ENCODE measurements around the gene NBEAL2.

DNA sequence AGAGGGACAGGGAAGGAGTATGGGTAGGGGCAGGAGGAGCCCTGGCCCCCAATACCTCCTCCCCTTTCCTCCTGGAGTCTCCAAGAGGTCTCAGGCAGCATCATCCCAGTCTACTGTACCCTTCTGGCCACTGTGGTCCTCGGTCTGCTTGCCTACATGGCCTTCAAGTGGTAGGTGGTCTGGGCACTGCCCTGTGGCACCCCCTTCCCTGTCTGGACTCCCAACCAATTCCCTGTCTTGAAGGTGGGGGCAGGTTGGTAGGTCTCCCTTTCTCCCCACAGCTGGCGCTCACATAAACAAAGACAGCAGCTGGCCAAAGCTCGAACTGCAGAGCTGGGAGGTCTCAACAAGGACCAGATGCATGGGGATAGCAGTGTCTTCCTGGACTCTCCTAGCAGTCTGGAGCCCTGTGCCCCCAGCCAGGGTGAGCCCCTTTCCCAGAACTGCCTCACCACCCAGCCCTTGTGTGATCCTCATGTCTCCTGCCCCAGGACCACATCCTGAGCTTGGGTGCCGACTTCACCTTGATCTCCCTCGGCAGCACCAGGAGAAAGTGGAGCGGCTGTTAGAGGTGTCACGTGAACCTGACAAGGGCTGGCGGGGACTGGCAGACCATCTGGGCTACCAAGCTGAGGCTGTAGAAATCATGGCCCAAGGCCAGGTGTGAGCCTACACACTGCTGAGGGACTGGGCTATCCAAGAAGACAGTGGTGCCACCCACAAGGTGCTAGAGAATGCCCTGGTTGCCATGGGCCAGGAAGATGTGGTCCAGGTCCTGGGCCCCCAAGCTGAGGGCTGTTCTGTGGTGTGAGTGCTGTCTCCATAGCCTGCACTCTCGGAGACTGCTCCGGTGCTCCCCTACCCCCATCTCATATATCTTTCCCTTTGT lies 33.1 kb downstream of the NBEAL2 start:
- TF ChIP-seq, protein P1, sequence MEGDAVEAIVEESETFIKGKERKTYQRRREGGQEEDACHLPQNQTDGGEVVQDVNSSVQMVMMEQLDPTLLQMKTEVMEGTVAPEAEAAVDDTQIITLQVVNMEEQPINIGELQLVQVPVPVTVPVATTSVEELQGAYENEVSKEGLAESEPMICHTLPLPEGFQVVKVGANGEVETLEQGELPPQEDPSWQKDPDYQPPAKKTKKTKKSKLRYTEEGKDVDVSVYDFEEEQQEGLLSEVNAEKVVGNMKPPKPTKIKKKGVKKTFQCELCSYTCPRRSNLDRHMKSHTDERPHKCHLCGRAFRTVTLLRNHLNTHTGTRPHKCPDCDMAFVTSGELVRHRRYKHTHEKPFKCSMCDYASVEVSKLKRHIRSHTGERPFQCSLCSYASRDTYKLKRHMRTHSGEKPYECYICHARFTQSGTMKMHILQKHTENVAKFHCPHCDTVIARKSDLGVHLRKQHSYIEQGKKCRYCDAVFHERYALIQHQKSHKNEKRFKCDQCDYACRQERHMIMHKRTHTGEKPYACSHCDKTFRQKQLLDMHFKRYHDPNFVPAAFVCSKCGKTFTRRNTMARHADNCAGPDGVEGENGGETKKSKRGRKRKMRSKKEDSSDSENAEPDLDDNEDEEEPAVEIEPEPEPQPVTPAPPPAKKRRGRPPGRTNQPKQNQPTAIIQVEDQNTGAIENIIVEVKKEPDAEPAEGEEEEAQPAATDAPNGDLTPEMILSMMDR (conservative IDR thresholded peaks at IDR 0.05 in 1 of 2, IDR thresholded peaks at IDR 0.05 in 1 of 2; ENCODE audit: low read depth in 1 of 2, low read length in 2 of 2), result no peak
- TF ChIP-seq EZH2 (IDR thresholded peaks at IDR 0.05; ENCODE audit: low read length, missing control alignments), result no peak

Measured in fibroblast of lung (primary cell).